ENCODE data around the gene MSRB3. TPM values are rescaled to one million over a fixed set of nuclear protein-coding genes. Genes with fewer than 3 reads are reported as not detected.

Gene MSRB3
- total RNA-seq, 2 donors from 2014 or later: 3.5 to 29.6 TPM

DNA sequence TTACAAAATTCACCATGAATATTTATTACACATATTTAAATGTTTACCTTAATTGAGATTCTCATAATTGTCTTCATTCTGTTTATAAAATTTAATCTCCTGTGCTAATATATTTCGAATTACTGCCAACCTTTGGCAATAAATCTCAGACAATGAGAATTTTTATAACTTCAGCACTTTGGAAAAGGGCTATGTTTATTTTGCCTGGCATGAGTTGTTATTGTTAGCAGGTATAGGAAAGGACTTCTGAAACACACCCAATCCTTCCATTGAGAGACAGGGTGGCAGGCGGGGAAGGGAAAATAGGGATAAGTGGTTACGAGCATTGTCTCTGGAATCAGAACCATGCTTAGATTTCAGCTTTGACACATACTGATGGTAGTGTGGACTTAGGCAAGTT, 12.1 kb upstream of the MSRB3 start:
- H3K4me3 ChIP-seq: no peak overlapping the region
- TF ChIP-seq, protein P1, sequence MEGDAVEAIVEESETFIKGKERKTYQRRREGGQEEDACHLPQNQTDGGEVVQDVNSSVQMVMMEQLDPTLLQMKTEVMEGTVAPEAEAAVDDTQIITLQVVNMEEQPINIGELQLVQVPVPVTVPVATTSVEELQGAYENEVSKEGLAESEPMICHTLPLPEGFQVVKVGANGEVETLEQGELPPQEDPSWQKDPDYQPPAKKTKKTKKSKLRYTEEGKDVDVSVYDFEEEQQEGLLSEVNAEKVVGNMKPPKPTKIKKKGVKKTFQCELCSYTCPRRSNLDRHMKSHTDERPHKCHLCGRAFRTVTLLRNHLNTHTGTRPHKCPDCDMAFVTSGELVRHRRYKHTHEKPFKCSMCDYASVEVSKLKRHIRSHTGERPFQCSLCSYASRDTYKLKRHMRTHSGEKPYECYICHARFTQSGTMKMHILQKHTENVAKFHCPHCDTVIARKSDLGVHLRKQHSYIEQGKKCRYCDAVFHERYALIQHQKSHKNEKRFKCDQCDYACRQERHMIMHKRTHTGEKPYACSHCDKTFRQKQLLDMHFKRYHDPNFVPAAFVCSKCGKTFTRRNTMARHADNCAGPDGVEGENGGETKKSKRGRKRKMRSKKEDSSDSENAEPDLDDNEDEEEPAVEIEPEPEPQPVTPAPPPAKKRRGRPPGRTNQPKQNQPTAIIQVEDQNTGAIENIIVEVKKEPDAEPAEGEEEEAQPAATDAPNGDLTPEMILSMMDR (IDR thresholded peaks at IDR 0.05): no peak

DNA sequence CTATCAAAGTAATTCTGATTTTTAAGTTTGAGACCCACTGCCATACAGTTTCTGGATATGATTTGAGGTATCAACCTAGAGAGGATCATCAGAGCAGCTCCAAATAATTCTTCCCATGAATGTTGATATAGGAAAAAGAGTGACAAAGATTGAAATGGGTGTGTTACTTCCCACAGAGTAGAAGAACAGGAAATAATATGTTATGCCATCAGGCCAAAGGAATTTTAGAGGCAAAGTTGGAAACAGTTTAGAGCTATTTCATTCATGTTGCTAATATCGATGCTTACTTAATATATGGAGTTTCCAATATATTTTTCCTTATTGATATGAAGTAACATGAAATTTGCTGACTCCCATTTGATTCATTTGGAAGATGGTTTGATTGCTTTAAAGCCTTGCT, 8.9 kb upstream of the MSRB3 start:
- Histone ChIP-seq H3K4me3 (no peak overlapping the region), H3K4me1 (no peaks in the 10 kb centered on the region), H3K36me3 (no peaks in the 10 kb centered on the region), H3K9ac (ENCODE audit: low read depth in 2 of 2, low read length in 2 of 2) (no peak overlapping the region), H3K9me3 (no peaks in the 10 kb centered on the region), H3K27ac (no peak overlapping the region), H3K27me3 (no peaks in the 10 kb centered on the region)
- TF ChIP-seq, protein P1 (IDR thresholded peaks at IDR 0.05): no peak
- no peak for DNase-seq
- intact Hi-C loops (cut with DNase I): no loop called here

More for the DNA sequence above, 12.1 kb upstream of the MSRB3 start:
- no peaks in the 10 kb centered on the region for H3K4me1 ChIP-seq
- no peak overlapping the region for H3K27ac ChIP-seq
- no peaks in the 10 kb centered on the region for H3K9me3 ChIP-seq
- intact Hi-C loops (cut with DNase I): no loop called here
- H3K27me3 ChIP-seq: no peaks in the 10 kb centered on the region
- DNase-seq: no peak
- H3K9ac ChIP-seq (ENCODE audit: low read depth in 2 of 2, low read length in 2 of 2): no peak overlapping the region
- no peaks in the 10 kb centered on the region for H3K36me3 ChIP-seq

DNA sequence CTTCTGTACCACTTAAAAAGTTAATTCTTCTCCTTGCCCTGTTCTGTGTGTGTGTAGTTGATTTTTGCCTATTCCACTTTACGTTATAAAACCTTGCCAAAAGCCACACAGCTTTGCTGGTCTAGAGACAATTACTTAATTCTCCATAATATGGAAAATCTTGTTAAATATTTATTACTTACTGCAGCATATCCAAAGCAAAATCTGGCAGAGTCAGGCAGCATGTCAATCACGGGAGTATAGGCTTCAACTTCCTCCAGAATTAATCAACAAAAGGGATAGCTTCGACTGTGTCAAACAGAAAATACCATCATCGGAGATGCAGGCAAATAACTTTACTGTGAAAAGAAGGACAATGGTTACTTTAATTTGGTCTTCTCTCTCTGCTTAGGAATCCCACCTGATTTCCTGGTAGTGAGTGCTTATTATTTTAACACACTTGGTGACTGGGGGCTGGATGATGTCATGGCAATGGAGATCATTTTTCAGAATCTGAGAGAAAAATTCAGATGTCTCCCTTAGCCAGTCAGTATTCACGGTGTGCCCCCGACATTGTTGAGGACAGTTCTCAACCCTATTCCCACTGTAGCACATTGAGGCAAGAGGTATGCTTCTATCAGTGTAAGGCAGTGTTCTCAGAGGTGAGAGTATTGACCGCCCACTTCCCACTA, 3.7 kb upstream of the MSRB3 start:
- intact Hi-C loops (cut with DNase I): no loop called here
- Histone ChIP-seq H3K4me3 (no peak overlapping the region), H3K27me3 (peaks cover 11% of the 10 kb centered on the region), H3K27ac (no peak overlapping the region), H3K9me3 (no peaks in the 10 kb centered on the region), H3K36me3 (no peaks in the 10 kb centered on the region), H3K4me1 (no peaks in the 10 kb centered on the region), H3K9ac (ENCODE audit: low read depth in 2 of 2, low read length in 2 of 2) (no peak overlapping the region)
- DNase-seq: no peak
- TF ChIP-seq, protein P1 (IDR thresholded peaks at IDR 0.05): no peak

DNA sequence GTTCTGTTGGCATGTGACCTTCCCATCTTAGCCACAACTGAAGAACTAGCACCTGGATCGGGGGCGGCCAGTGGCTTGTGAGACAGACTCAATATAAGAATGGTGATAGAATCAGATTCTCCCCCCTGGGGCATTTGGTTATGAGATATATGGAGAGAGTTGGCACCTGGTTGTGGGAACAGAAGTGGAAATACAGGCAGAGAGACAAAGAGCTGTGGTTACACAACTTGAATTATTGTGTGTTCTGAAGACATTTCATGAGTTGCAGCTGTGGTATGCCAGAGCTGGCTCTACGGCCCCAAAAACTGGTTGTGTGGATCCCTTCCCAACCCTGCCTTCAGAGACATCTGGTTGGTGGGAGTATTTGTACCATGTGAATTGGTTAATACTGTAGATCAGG, 2.9 kb upstream of the MSRB3 start:
- H3K9me3 ChIP-seq: no peaks in the 10 kb centered on the region
- H3K27me3 ChIP-seq: peaks cover 11% of the 10 kb centered on the region
- no peak overlapping the region for H3K9ac ChIP-seq (ENCODE audit: low read depth in 2 of 2, low read length in 2 of 2)
- no peaks in the 10 kb centered on the region for H3K4me1 ChIP-seq
- intact Hi-C loops (cut with DNase I): no loop called here
- H3K36me3 ChIP-seq: no peaks in the 10 kb centered on the region
- TF ChIP-seq, protein P1 (IDR thresholded peaks at IDR 0.05): no peak
- DNase-seq: no peak
- H3K27ac ChIP-seq: no peak overlapping the region
- H3K4me3 ChIP-seq: no peak overlapping the region

DNA sequence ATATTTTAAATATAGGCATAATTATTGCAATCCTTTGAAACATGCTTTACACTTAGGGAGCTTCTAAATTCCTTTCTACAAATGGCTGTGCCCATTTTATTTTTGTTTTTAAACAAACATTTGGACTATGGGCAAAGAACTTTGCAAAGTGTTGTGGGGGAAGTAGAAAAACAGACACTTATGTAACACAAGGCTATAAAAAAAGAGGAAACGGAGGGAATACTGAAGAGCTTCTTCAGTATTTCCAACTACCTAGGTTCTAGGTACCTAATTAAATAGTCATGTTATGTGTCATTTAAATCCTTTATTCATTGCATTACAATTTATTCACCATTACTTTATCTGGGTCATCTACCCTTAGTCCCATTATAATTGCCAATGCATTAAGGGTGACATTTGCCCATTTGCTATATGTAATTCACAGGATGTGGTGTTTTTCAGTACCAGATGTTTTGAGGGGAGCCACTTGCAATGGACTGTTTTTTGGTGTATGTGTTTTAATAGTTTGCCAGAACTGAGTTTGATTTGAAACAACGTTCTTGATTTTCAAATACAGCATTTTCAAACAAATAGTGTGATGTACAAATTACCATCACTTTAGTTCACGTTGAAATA, 1.5 kb upstream of the MSRB3 start:
- Histone ChIP-seq H3K27ac (no peak overlapping the region), H3K27me3 (peaks cover 11% of the 10 kb centered on the region), H3K9me3 (no peaks in the 10 kb centered on the region), H3K9ac (ENCODE audit: low read depth in 2 of 2, low read length in 2 of 2) (no peak overlapping the region), H3K4me1 (no peaks in the 10 kb centered on the region), H3K36me3 (no peaks in the 10 kb centered on the region), H3K4me3 (no peak overlapping the region)
- TF ChIP-seq, protein P1 (IDR thresholded peaks at IDR 0.05): no peak
- no peak for DNase-seq
- intact Hi-C loops (cut with DNase I): no loop called here
